Transverse colon (tissue), 4 donors: ENCODE data around the gene CSRP1. TPM values are rescaled to one million over a fixed set of nuclear protein-coding genes. Genes with fewer than 3 reads are reported as not detected.
A peak's percentile ranks its signal among the peaks of the same experiment; 100 is the strongest.

Source experiments
- DNase-seq: peaks from one replicate; pipeline ENCODE4 v3.0.0-alpha.2; 2019
- H3K27ac ChIP-seq, 4 donors: fragments of 200-600 bp; sonication (generic); 2 replicates each; pipeline ENCODE4 v1.5.1; 2016 to 2018; ENCODE audit warnings: inconsistent platforms in 4 of 4
- H3K27me3 ChIP-seq: fragments of 200-600 bp; sonication (generic); 2 replicates; pipeline ENCODE4 v1.5.1; 2017; ENCODE audit warnings: inconsistent platforms
- H3K36me3 ChIP-seq, 4 donors: fragments of 200-600 bp; sonication (generic); 2 replicates each; pipeline ENCODE4 v1.5.1; 2017 to 2019; ENCODE audit warnings: inconsistent platforms in 4 of 4
- H3K4me1 ChIP-seq, 4 donors: fragments of 200-600 bp; sonication (generic); 2 replicates each; pipeline ENCODE4 v1.5.1; 2017 to 2020; ENCODE audit warnings: inconsistent platforms in 4 of 4
- H3K4me3 ChIP-seq, 4 donors: fragments of 200-600 bp; sonication (generic); 1 replicate in 1 of 4; 2 replicates in 3 of 4; pipeline versions ENCODE4 v1.5.1 to v1.6.1; 2017 to 2019; ENCODE audit warnings: inconsistent platforms in 4 of 4
- H3K9me3 ChIP-seq, 2 donors: fragments of 200-600 bp; sonication (generic); 2 replicates each; pipeline ENCODE4 v1.5.1; 2017 to 2019; ENCODE audit warnings: inconsistent platforms in 2 of 2
- CTCF ChIP-seq, 5 experiments: fragments of 200-600 bp in 3 of 5; fragments of 450-650 bp in 2 of 5; sonication (generic) in 3 of 5; IDR thresholded peaks; 1 replicate in 2 of 5; 2 replicates in 3 of 5; pipeline ENCODE4 v1.5.1; 2016 to 2017; ENCODE audit warnings: antibody characterized with exemption in 5 of 5, inconsistent platforms in 3 of 5, mild to moderate bottlenecking in 2 of 5, moderate library complexity in 1 of 5
- EP300 ChIP-seq: sonication (generic); formaldehyde crosslinking; IDR thresholded peaks from one replicate; pipeline ENCODE4 v1.6.1; 2017; ENCODE audit warnings: antibody characterized with exemption, low read depth
- POLR2A ChIP-seq: fragments of 450-650 bp; IDR thresholded peaks from one replicate; pipeline ENCODE4 v1.6.1; 2016; ENCODE audit warnings: antibody characterized with exemption, mild to moderate bottlenecking, moderate library complexity
- POLR2AphosphoS5 ChIP-seq, 3 donors: sonication (generic); formaldehyde crosslinking; IDR thresholded peaks; one replicate each; pipeline ENCODE4 v1.6.1; 2016; ENCODE audit warnings: antibody characterized with exemption in 3 of 3
- WGBS, 2 donors: methylation state at CpG; one replicate each; pipeline ENCODE4 v1.1.5; 2018; ENCODE audit warnings: low coverage in 1 of 2; 5-methylcytosine and 5-hydroxymethylcytosine counted together
- in situ Hi-C, 4 donors: fragments of 200-750 bp; cut with MboI; loops; one replicate each; pipeline versions ENCODE4 v1.15.0 to v1.15.1; 2017; ENCODE audit warnings: low sequenced_read_pairs in 3 of 4, low pct_ligation_motif_present in 1 of 4, low pct_unique_long_range_greater_than_20kb in 1 of 4
- intact Hi-C: fragments of 100-400 bp; cut with DNase I; formaldehyde crosslinking; loops from one replicate; pipeline ENCODE4 v1.15.1; 2023; ENCODE audit warnings: low total_unique reads
- total RNA-seq, 4 donors: library from RNA; depleted of rRNA; stranded (reverse); fragments of >200 nt; gene quantifications; one replicate each; pipeline ENCODE4 v1.1.0, GENCODE V29; 2016

CSRP1 gene
- total RNA-seq, 4 donors from 2014 or later: 697 to 1,474 (median 915) TPM

- no peak for TF ChIP-seq POLR2A
- no peak for TF ChIP-seq CTCF (IDR thresholded peaks at IDR 0.05)
- TF ChIP-seq POLR2AphosphoS5 (IDR thresholded peaks at IDR 0.05): no peak
- no peak for TF ChIP-seq EP300
- Histone ChIP-seq H3K36me3 (no peaks in the 10 kb centered on the region), H3K4me3 (no peak overlapping the region), H3K27me3 (no peaks in the 10 kb centered on the region), H3K27ac (peak overlapping the region; percentile 71 to 97 (median 94)), H3K9me3 (no peaks in the 10 kb centered on the region), H3K4me1 (peaks cover 3 to 34% (median 28%) of the 10 kb centered on the region in 4 donors)
- intact Hi-C loops: loop anchor here (5.0 kb wide), 1 partner anchor 64 kb away; no protein-coding TSS in a partner anchor
- DNase-seq: no peak
- WGBS, 2 donors: 71 to 79% methylated on average over 6 of the region's 6 CpGs
- in situ Hi-C loops: no loop called here
Measured at GRCh38 chr1:201511396-201511940, 4.5 kb upstream of the CSRP1 start.

- H3K4me1 ChIP-seq: peaks cover 8 to 39% (median 33%) of the 10 kb centered on the region in 4 donors
- H3K9me3 ChIP-seq: no peaks in the 10 kb centered on the region
- TF ChIP-seq EP300 (no peak), CTCF (IDR thresholded peaks at IDR 0.05) (no peak), POLR2A (no peak), POLR2AphosphoS5 (IDR thresholded peaks at IDR 0.05) (no peak)
- no peak for DNase-seq
- H3K36me3 ChIP-seq: no peaks in the 10 kb centered on the region
- no peaks in the 10 kb centered on the region for H3K27me3 ChIP-seq
- no peak overlapping the region for H3K4me3 ChIP-seq
- in situ Hi-C loops (no loop called here), intact Hi-C loops (loop anchor here (5.0 kb wide), 1 partner anchor 63 kb away; no protein-coding TSS in a partner anchor)
- WGBS, 2 donors: 80 to 91% methylated on average over 1 of the region's 1 CpG
- peak overlapping the region; percentile 71 to 97 (median 94) for H3K27ac ChIP-seq
Measured at GRCh38 chr1:201510734-201511133, 3.8 kb upstream of the CSRP1 start.

- peak overlapping the region; percentile 93 to 97 (median 96) for H3K27ac ChIP-seq
- H3K27me3 ChIP-seq: no peaks in the 10 kb centered on the region
- H3K36me3 ChIP-seq: no peaks in the 10 kb centered on the region
- TF ChIP-seq EP300 (no peak), CTCF (IDR thresholded peaks at IDR 0.05) (no peak), POLR2A (no peak), POLR2AphosphoS5 (IDR thresholded peaks at IDR 0.05) (no peak)
- WGBS, 2 donors: 98 to 100% methylated on average over 1 to 2 of the region's 2 CpGs
- intact Hi-C loops (loop anchor here (5.0 kb wide), 1 partner anchor 62 kb away; no protein-coding TSS in a partner anchor), in situ Hi-C loops (no loop called here)
- H3K9me3 ChIP-seq: no peaks in the 10 kb centered on the region
- no peak overlapping the region for H3K4me3 ChIP-seq
- DNase-seq: no peak
- peaks cover 11 to 46% (median 42%) of the 10 kb centered on the region in 4 donors for H3K4me1 ChIP-seq
Measured at GRCh38 chr1:201509601-201510374, 2.9 kb upstream of the CSRP1 start.

- Histone ChIP-seq H3K27me3 (no peaks in the 10 kb centered on the region), H3K4me1 (peaks cover 11 to 55% (median 48%) of the 10 kb centered on the region in 4 donors), H3K4me3 (no peak overlapping the region), H3K36me3 (no peaks in the 10 kb centered on the region), H3K9me3 (no peaks in the 10 kb centered on the region), H3K27ac (peak overlapping the region; percentile 93 to 97 (median 96))
- in situ Hi-C loops: no loop called here
- TF ChIP-seq POLR2AphosphoS5 (IDR thresholded peaks at IDR 0.05): no peak
- no peak for TF ChIP-seq POLR2A
- no peak for TF ChIP-seq CTCF (IDR thresholded peaks at IDR 0.05)
- no peak for TF ChIP-seq EP300
- intact Hi-C loops: no loop called here
- DNase-seq: no peak
- 72% methylated on average over 2 of the region's 2 CpGs; no CpG with 5 or more reads in 1 of the 2 donors for WGBS, 2 donors
Measured at GRCh38 chr1:201508809-201509208, 1.9 kb upstream of the CSRP1 start.
